Inferior parietal cortex (tissue), 1 donor: Measurements from ENCODE around the gene POC1A.
"Not testable (repeated sequence)": the region's sequence is repeated elsewhere in the genome, so short reads cannot be mapped to it uniquely, and the experiment has no call there.

Experiments
- DNase-seq: peaks from one replicate; pipeline ENCODE4 v3.0.0-alpha.2; 2016; ENCODE audit errors: extremely low spot score

Gene POC1A

GRCh38 chr3:52046902-52047239 lies 107.4 kb downstream of the POC1A start:
- DNase-seq, result no peak

- no peak for DNase-seq
Measured at GRCh38 chr3:52046186-52046901, 107.9 kb downstream of the POC1A start.

- DNase-seq, result no peak
Measured at GRCh38 chr3:52044869-52045619, 109.2 kb downstream of the POC1A start.

GRCh38 chr3:52043750-52044149 lies 110.5 kb downstream of the POC1A start:
- no peak for DNase-seq

DNA sequence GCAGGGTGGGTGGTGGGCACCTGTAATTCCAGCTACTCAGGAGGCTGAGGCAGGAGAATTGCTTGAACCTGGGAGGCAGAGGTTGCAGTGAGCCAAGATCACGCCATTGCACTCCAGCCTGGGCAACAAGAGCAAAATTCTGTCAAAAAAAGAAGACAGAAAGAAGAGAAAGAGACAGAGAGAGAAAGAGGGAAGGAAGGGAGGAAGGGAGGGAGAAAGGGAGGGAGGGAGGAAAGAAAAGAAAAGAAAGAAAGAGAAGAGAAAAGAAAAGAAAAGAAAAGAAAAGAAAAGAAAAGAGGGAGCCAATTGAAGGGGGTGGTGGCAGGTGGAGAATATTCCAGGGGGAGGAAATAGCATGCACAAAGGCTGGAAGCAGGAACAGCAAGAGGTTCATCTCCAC lies 111.2 kb downstream of the POC1A start:
- not testable (repeated sequence) for DNase-seq

- DNase-seq, result peak; percentile 75
Measured at GRCh38 chr3:52041118-52041731, 113.0 kb downstream of the POC1A start.

DNA sequence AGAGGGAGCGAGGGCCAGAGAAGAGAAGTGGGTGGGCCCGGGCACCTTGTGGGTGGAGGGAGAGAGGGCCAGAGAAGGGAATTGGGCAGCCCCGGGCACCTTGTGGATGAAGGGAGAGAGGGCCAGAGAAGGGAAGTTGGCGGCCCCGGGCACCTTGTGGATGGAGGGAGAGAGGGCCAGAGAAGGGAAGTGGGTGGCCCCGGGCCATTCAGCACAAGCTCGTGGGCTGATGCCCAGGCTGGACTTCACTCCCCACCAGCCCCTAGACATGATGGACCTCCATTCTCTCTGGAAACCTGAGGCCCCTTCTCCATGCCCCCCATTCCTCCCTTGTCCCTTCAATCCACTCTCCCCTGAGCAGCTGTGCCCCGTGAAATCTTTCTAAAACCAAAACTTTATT lies 113.6 kb downstream of the POC1A start:
- no peak for DNase-seq

DNA sequence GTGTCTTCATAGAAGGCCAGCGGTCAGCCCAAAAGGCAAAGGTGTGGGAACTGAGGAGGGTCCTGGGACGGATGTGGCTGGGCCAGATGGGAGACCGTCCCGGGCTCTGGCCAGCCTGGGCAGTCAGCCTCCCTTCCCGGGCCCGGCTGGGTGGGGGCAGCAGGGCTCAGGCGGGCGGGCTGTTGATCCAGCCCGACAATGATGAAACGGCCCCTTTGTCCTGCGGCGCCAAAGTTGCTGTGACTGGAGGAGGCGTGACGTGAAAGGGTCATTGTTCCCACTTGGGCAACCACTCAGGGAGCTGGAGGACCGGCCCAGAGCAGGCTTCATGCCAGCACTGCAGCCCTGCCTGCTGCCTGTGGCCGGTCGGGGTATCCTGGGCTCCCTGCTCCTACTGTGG lies 114.4 kb downstream of the POC1A start:
- peak; percentile 93 for DNase-seq

DNA sequence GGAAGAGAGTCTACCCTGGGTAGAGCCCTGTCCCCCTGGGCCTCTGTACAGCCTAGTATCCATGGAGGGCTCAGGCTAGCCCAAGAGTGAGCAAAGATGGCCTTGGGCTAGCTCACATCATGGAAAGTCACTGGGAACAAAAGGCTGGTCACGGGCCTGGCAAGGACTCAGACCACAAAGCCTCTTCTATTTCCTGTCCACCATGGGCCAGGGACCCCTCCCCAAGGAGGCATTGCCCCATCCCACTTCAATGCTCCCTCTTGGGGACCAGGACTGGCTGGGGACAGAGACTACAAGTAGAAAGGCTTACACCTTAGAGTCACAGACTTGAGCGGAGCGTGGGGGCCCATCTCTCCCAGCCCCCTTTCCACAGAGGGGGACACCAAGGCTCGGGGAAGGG lies 114.8 kb downstream of the POC1A start:
- DNase-seq, result no peak

- DNase-seq, result no peak
Measured at GRCh38 chr3:52038227-52038626, 116.0 kb downstream of the POC1A start.

GRCh38 chr3:52037291-52037690 lies 116.9 kb downstream of the POC1A start:
- no peak for DNase-seq

GRCh38 chr3:52036829-52037228 lies 117.4 kb downstream of the POC1A start:
- no peak for DNase-seq

- no peak for DNase-seq
Measured at GRCh38 chr3:52036222-52036694, 118.0 kb downstream of the POC1A start.

- no peak for DNase-seq
Measured at GRCh38 chr3:52034651-52035050, 119.6 kb downstream of the POC1A start.

DNA sequence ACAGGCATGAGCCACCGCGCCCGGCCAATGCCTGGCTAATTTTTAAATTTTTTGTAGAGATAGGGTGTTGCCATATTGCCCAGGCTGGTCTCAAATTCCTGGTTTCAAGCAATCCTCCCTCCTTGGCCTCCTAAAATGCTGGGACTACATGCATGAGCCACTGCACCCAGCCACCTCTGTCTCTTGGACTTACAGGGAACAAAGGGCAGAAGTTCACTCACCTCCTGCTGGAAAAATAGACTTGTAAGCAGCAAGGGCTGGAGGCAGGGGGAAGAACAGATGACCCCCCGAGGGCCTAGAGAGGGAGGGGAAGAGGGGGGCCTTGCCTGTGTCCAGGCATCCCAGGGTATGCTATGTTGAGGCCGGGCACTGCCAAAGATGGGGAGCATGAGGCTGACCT lies 120.0 kb downstream of the POC1A start:
- no peak for DNase-seq

DNA sequence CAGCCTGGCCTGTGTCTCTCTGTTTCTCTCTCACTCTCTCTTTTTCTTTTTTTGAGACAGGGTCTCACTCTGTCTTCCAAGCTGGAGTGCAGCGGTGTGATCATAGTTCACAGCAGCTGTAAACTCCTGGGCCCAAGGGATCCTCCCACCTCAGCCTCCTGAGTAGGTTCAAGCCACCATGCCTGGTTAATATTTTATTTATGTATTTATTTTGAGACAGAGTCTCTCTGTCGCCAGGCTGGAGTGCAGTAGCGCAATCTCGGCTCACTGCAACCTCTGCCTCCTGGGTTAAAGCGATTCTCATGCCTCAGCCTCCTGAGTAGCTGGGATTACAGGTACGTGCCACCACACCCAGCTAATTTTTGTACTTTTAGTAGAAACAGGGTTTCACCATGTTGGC lies 120.5 kb downstream of the POC1A start:
- not testable (repeated sequence) for DNase-seq

DNA sequence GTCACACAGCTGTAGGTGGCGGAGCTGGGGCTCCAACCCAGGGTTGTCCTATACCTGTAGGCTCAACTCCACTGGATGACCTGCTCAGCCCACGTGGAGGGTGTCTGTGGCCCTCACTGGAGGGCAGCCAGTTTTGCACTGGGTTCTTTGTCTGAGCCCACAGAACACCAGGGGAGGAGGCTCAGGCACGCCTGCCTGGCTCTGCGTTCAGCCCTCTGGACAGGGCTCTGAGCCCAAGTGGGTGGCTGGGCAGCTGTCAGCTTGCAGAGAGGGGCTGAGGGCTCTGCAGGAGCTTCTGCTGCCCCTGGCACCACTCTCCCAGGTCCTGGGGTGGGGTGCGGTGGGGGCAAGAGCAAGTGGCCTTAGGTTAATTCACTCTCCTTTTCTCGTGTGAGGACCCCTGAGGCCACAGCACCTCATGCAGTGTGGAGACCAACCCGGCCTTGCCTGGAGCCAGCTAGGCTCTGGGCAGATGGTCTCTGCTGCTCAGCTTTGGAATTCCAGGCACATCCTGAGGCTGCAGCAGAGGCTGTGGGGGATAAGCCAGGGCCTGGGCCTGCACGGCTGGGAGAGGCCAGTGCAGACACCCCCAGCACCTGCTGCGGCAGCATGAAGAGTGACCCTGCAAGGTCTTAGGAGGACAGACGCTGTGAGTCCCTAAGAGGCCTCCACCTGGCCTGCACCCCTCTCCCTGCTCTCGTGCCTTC lies 121.4 kb downstream of the POC1A start:
- DNase-seq, result no peak

DNA sequence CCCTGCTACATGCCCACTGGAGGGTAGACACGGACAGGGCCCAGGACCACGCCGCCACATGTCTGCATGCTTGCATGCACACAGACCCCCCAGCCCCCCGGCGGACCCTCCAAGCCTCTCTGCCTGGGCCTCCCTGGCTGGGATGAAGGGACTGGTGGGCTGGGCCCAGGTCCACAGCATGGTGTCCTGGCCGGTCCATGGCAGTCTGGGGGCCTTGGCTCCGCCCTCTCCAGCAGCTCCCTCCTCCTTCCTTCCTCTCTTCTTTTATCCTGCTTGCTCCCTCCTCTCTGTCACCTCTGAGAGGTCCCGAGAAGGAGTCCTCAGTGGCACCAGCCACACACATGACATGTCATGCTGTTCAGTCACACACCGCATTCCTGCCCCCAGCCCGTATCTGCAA lies 122.3 kb downstream of the POC1A start:
- no peak for DNase-seq

DNA sequence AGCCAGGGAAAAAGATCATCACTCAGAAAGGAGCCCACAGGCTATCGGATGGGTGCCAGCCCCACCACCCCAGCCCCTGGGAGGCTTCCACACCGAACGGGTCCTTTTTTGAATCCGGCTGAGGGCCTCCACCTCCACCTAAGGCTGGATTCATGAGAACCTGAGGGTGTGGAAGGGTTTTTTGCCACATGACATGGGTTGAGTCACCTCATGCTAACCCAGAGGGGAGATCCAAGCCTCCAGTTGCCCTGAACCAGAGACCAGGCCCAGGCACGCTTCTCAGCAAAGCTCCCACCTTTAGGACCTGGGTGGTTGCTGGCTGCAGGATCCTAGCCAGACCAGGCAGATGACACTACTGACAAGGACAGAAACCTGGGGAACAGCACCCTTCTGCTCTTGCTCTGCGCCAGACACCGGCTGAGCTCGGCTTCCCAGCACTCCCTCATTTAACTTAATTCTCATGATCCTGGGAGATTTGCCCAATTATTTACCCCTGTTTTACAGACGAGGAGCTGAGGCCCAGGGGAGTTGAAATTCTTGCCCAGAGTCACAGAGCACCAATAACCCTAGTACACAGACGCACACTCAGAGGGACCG lies 123.4 kb downstream of the POC1A start:
- DNase-seq, result no peak

DNA sequence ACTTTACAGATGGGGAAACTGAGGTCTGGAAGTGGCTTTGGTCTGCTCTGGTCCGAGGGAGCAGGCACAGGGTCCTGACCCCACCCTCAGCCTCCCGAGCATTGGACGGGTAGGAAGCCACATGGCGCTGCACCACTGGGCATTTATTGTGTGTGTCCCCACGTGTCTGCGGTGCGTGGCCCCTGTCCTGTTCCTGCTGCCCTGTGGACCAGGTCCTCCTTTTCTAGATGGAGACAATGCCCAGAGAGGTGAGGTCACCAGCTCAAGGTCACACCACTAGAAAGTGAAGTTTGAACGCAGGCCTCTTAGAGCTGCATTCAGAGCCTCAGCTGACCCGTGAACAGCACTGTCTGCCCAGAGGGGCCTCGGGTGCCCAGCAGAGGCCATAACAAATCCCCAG lies 124.7 kb downstream of the POC1A start:
- DNase-seq, result no peak

DNA sequence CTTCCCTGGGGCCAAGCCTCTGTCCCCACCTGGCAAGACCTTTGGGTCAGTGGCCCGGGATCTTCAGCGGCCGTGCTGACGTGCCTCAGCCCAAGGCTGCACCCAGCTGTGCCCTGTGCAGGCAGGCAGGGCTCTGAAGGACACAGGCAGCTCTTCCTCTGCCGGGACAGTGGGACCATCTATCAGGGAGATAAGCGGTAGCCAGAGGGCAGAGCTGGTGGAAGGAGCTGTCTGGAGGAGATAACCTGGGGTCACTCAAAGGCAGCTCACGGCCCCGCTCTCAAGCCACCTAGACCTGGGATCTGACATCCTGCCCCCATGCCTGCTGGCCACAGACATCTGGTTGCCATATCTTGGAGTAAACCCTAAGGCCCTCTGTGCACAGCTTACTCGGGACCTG lies 125.2 kb downstream of the POC1A start:
- DNase-seq, result no peak

DNA sequence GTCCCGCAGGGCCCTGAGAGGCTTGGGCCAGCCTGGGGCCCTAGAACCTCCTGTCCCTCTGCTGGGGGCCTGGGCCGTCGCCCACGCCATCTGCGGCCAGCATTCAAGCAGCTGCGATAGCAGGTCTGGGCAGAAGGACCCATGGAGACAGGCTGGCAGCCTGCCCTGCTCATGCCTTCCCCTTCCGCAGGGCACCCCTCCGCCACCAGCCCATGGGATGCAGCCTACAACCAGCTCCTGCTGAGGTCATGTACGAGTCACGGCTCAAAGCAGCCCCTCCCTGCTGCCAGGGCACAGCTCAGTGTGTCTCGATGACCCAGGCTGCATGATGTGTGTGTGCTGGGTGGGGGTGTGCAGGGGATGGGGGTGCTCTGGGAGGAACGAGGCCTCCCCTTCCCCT lies 125.7 kb downstream of the POC1A start:
- no peak for DNase-seq
